GM06990 (cell line): ENCODE results near the gene MCRIP1.

ENCODE experiments used
- DNase-seq: peaks from one replicate; pipeline ENCODE4 v3.0.0-alpha.2; 2011; ENCODE audit not compliant: insufficient read length; ENCODE audit errors: extremely low read depth
- H3K27me3 ChIP-seq: replicated peaks from 2 replicates; pipeline ENCODE4 v1.6.0; 2011; ENCODE audit warnings: low read length; ENCODE audit not compliant: control insufficient read depth, insufficient read depth
- H3K36me3 ChIP-seq: 2 replicates; pipeline ENCODE4 v1.5.1; 2011; ENCODE audit warnings: low read length; ENCODE audit not compliant: control insufficient read depth, insufficient read depth
- H3K4me3 ChIP-seq: replicated peaks from 2 replicates; pipeline ENCODE4 v1.5.1; 2011; ENCODE audit warnings: low read depth, mild to moderate bottlenecking, control low read depth, low read length
- TF ChIP-seq, protein P1 (sequence below): IDR thresholded peaks from 2 replicates; pipeline ENCODE4 v1.5.1; 2011; ENCODE audit warnings: low read length, control low read depth, mild to moderate bottlenecking, inconsistent platforms; ENCODE audit not compliant: insufficient read depth, poor library complexity, severe bottlenecking

MCRIP1 gene

GRCh38 chr17:81810892-81811704, 22.0 kb downstream of the MCRIP1 start:
- no peak overlapping the region for H3K4me3 ChIP-seq
- no peaks in the 10 kb centered on the region; the same call in 1 of the 2 replicates for H3K27me3 ChIP-seq
- no peaks in the 10 kb centered on the region for H3K36me3 ChIP-seq
- TF ChIP-seq, protein P1, sequence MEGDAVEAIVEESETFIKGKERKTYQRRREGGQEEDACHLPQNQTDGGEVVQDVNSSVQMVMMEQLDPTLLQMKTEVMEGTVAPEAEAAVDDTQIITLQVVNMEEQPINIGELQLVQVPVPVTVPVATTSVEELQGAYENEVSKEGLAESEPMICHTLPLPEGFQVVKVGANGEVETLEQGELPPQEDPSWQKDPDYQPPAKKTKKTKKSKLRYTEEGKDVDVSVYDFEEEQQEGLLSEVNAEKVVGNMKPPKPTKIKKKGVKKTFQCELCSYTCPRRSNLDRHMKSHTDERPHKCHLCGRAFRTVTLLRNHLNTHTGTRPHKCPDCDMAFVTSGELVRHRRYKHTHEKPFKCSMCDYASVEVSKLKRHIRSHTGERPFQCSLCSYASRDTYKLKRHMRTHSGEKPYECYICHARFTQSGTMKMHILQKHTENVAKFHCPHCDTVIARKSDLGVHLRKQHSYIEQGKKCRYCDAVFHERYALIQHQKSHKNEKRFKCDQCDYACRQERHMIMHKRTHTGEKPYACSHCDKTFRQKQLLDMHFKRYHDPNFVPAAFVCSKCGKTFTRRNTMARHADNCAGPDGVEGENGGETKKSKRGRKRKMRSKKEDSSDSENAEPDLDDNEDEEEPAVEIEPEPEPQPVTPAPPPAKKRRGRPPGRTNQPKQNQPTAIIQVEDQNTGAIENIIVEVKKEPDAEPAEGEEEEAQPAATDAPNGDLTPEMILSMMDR = no peak
- DNase-seq = no peak

DNA sequence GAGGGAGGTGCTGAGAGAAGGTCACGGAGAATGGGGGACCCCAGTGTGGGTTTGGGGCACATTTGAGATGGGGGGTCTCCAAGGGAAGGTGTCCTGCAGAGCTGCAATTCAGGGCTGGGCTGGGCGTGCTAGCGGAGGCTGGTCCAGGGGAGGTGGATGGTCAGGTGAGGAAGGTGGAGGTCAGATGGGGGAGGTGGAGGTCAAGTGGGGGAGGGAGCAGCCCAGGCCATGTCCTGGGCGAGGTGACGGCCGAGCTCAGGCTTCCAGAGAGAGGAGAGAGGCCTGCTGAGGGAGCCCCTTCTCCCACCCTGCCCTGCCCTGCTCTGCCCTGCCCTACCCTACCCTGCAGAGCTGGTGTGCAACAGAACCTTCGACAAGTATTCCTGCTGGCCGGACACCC, 22.6 kb downstream of the MCRIP1 start:
- DNase-seq = no peak
- TF ChIP-seq, protein P1 = no peak
- no peaks in the 10 kb centered on the region; the same call in 1 of the 2 replicates for H3K27me3 ChIP-seq

DNA sequence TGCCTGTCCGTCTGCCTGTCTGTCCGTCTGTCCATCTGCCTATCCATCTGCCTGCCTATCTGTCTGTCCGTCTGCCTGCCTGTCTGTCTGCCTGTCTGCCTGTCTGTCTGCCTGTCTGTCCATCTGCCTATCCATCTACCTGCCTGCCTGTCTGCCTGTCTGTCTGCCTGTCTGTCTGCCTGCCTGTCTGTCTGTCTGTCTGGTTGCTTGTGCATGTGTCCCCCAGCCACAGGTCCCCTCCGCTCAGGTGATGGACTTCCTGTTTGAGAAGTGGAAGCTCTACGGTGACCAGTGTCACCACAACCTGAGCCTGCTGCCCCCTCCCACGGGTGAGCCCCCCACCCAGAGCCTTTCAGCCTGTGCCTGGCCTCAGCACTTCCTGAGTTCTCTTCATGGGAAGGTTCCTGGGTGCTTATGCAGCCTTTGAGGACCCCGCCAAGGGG, 23.5 kb downstream of the MCRIP1 start:
- H3K36me3 ChIP-seq = no peaks in the 10 kb centered on the region
- no peak overlapping the region for H3K4me3 ChIP-seq
- no peaks in the 10 kb centered on the region; the same call in 1 of the 2 replicates for H3K27me3 ChIP-seq
- TF ChIP-seq, protein P1 = no peak
- no peak for DNase-seq

More for the DNA sequence above, 22.6 kb downstream of the MCRIP1 start:
- Histone ChIP-seq H3K36me3 (no peaks in the 10 kb centered on the region), H3K4me3 (no peak overlapping the region)

- no peaks in the 10 kb centered on the region; the same call in 1 of the 2 replicates for H3K27me3 ChIP-seq
- TF ChIP-seq, protein P1 = peak; percentile 42
- DNase-seq = no peak
- no peak overlapping the region for H3K4me3 ChIP-seq
- H3K36me3 ChIP-seq = no peaks in the 10 kb centered on the region
These were observed 24.1 kb downstream of the MCRIP1 start for GRCh38 chr17:81808778-81809555.

DNA sequence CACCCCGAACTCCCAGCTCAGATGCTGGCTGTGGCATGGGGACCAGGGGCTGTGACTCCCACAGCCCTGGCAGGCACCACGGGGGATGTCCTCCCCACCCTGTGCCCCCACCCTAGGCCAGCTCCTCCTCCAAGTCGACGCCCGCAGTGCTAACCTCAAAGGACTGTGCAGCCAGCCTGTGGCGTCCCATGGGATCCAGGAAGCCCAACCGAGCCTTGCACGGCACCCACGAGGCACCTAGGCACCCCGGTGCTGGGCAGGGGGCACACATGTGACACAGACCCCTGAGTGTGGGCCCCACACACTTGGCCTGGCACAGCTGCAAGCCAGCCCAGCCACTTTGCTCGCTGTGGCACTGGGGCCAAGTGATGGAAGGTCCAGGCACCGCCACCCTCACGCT, 25.3 kb downstream of the MCRIP1 start:
- Histone ChIP-seq H3K27me3 (no peaks in the 10 kb centered on the region; the same call in 1 of the 2 replicates), H3K4me3 (no peak overlapping the region), H3K36me3 (no peaks in the 10 kb centered on the region)
- no peak for DNase-seq
- TF ChIP-seq, protein P1 = no peak
